Measurements from ENCODE around the gene COL6A2.

COL6A2 gene

DNA sequence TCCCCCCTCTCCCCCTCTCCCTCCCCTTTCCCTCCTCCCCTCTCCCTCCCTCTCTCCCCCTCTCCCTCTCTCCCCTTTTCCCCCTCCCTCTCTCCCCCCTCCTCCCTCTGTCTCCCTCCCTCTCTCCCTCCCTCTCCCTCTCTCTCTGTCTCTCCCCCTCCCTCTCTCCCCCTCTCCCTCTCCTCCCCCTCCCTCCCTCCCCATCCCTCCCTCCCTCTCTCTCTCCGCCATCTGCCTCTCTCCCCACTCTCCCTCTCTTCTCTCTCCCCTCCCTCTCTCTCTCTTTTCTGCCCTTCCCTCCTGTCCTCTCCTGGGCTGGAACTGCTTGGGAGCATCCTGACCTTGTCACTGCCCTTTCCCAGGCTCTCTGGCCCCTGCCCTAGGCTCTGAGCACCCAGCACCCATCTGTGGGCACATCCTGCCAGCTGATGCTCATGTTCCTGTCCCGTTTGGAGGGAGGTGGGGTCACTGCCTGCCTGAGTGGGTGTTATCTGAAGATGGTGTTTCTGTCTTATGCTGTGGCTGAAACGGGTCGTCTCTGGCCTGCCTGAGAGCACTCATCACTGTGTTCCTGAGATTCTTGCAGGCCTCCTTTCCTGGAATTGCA lies 46.7 kb downstream of the COL6A2 start:
- no peak for DNase-seq (ENCODE audit: low spot score)

DNA sequence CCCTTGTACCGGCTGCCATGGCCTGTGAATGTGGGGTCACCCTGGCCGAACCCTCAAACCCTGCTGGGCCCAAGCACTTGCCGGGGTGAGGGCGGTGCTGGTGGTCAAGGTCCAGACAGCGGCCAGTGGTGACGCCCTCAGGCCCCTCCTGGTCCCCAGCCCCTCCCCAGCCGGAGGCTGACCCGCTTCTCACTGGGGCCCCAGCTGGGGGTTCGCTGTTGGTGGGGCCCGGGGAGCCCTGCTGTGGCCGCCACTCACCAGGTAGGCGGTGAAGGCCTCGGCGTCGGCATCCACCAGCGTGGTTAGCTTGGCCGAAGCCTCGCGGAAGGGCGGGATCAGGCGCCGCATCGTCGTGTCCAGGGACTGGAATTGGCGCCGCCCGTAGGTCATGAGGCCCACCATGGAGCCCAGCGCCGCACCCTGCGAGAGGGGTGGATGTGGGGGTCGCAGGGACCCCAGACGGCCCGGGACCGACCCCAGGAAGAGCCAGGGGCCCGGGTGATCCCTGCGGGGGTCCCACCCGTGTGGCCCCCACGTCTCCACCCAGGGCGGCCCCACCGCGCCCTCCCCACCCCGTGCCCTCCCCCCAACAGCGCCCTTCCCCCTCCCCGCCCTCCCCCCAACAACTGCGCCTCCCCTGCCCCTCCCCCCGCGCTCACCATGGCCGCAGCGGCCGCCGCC lies 47.4 kb downstream of the COL6A2 start:
- DNase-seq (ENCODE audit: low spot score): no peak

GRCh38 chr21:46145840-46146691 lies 48.2 kb downstream of the COL6A2 start:
- DNase-seq (ENCODE audit: low spot score): no peak

DNA sequence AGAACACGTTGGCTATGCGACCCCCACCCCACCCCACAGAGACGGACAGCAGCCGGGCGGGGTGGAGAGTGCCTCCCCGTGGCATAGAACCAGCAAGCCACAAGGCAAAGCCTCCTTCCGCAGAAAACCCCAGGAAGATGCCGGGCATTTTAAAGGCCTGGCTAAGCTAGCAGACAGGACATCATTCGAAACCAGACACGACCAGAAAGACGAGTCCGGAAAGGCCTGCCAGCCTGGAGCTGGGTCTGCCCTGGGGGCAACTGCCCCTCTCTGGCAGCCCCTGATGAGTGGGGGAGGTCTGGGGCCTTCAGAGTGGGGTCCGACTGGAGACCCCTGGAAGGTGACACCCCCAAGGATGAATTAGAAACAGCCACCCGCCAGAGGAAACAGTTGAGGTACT lies 48.9 kb downstream of the COL6A2 start:
- no peak for DNase-seq (ENCODE audit: low spot score)

DNA sequence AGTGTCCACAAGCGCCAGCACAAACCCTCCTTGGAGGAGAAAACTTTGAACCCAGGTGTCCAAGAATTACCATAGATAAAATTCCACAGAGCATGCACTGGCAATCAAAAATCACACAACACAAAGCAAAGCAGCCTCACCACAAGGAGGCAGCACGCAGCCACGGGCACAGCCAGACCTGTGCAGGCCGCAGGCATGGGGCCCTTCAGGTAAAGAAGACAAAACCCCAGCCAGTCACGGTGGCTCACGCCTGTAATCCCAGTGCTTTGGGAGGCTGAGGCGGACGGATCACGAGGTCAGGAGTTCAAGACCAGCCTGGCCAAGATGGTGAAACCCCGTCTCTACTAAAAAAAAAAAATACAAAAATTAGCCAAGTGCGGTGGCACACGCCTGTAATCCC lies 49.5 kb downstream of the COL6A2 start:
- peak; percentile 22 for DNase-seq (ENCODE audit: low spot score)

DNA sequence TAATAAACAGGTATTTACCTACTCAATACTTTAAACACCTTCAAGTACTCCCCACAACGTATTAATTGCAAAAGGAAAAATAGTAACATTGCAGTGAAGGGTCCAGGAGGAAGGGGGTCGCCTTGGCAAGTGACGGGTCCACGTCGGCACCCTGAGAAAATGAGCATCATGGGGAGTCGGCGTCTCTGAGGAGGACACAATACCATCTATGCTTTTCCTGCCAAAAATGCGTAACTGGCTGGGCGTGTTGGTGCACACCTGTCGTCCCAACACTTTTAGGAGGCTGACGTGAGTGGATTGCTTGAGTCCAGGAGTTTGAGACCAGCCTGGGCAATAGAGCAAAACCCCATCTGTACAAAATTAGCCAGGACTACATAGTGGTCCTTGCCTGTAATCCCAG lies 50.2 kb downstream of the COL6A2 start:
- no peak for DNase-seq (ENCODE audit: low spot score)

DNA sequence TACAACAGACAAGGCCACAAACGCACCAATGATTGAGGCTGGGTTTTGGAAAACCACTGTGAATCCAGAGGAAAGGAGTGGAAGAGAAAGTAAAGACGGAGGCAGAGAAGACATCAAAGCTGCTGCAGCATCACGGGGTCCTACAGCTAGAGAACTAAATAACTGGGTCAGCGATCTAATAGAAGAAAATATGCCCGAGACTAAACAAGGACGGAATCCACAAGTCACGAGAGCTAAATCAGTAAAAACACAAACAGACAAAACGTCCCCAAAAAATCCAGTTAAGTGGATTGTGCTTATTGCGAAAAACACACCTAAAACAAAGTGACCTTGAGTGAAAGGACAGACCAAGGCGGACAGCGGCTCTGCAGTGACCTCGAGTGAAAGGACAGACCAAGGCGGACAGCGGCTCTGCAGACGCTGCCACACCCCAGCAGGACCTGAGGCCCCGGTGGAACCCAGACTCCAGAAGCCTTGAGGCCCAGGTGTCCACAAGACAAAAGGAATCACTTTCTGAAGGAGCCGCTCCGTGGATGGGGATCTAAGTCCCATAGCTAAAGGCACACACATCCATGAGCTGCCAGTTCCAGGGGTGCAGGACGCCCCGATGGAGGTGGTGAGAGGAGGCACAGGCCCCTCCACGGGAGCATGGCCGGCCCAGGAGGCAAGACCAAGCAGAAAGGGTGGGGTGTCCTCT lies 51.4 kb downstream of the COL6A2 start:
- DNase-seq (ENCODE audit: low spot score): no peak

- no peak for DNase-seq (ENCODE audit: low spot score)
Observed at GRCh38 chr21:46150073-46150472, 52.2 kb downstream of the COL6A2 start.

DNA sequence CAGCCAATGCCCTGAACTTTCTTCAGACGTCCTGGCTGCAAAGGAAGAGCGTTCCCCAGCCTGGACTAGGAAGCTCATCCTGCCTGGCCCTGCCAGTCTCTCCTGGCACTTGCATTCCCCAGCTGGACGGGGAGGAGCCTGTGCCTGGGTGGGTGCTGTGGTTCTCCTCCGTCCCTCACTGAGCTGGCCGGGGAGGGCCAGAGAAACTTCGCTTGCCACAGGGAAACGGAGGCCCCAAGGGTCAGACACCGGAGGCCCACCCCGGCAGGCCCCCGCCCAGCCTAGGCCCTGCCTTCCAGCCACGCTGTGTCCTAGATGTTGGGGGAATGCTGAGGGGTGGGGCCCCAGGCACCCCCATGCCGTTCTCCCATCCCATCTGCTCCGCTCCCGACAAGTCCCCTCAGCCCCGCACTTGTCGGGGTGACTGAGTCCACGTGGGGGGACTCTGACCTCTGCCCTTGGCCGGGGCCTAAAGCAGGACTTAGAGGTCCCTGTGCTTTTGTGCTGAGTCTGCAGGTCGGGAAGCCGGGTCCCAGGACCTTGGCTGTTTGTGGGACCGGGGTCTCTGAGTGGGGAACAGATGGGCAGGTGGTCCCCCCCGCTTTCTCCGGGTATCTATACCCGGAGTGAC lies 52.7 kb downstream of the COL6A2 start:
- no peak for DNase-seq (ENCODE audit: low spot score)

- no peak for DNase-seq (ENCODE audit: low spot score)
Observed at GRCh38 chr21:46151261-46151988, 53.5 kb downstream of the COL6A2 start.

- DNase-seq (ENCODE audit: low spot score): no peak
Observed at GRCh38 chr21:46151989-46152926, 54.3 kb downstream of the COL6A2 start.

GRCh38 chr21:46152927-46153246 lies 55.0 kb downstream of the COL6A2 start:
- DNase-seq (ENCODE audit: low spot score): no peak

GRCh38 chr21:46153247-46154154 lies 55.6 kb downstream of the COL6A2 start:
- DNase-seq (ENCODE audit: low spot score): peak; percentile 44

GRCh38 chr21:46154155-46154954 lies 56.4 kb downstream of the COL6A2 start:
- DNase-seq (ENCODE audit: low spot score): no peak

GRCh38 chr21:46154955-46155513 lies 57.1 kb downstream of the COL6A2 start:
- no peak for DNase-seq (ENCODE audit: low spot score)

- DNase-seq (ENCODE audit: low spot score): no peak
Observed at GRCh38 chr21:46155514-46156377, 57.8 kb downstream of the COL6A2 start, which contains the start of gene FTCD. TSS of gene FTCD (minus strand) at chr21:46155579. CDS start at chr21:46155523, 56 bp downstream.

DNA sequence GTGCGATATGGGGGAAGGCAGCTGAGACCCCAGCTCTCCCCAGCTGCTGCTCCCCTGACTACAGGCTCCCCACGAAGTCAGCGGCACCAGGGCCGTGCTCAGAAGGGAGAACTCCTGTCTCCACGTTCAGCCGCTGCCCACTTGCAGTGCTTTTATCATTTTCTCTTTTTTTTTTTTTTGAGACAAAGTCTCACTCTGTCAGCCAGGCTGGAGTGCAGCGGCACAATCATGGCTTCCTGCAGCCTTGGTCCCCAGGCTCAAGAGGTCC lies 58.4 kb downstream of the COL6A2 start:
- no peak for DNase-seq (ENCODE audit: low spot score)

Data from kidney capillary endothelial cell (primary cell).